H9 (cell line): ENCODE results near the gene NEB. TPM values are rescaled to one million over a fixed set of nuclear protein-coding genes. Genes with fewer than 3 reads are reported as not detected.

Source experiments
- DNase-seq: peaks from one replicate; pipeline ENCODE4 v3.0.0-alpha.2; 2017
- H2AFZ ChIP-seq: one replicate; pipeline ENCODE4 v1.6.1; 2013; ENCODE audit warnings: mild to moderate bottlenecking, low read length, control low read depth, moderate library complexity
- H2AK5ac ChIP-seq: 2 replicates; pipeline ENCODE4 v1.6.1; 2013; ENCODE audit warnings: low read length, control low read depth, mixed read lengths; ENCODE audit not compliant: insufficient read length
- H2BK120ac ChIP-seq: one replicate; pipeline ENCODE4 v1.6.1; 2013; ENCODE audit warnings: low read depth, mild to moderate bottlenecking, low read length, control low read depth, inconsistent platforms; ENCODE audit not compliant: poor library complexity, severe bottlenecking
- H2BK12ac ChIP-seq: 2 replicates; pipeline ENCODE4 v1.6.1; 2013; ENCODE audit warnings: low read length, control low read depth, mixed read lengths, low read depth; ENCODE audit not compliant: insufficient read length
- H2BK15ac ChIP-seq: 2 replicates; pipeline ENCODE4 v1.6.1; 2013; ENCODE audit warnings: low read depth, low read length, control low read depth
- H2BK20ac ChIP-seq: one replicate; pipeline ENCODE4 v1.6.1; 2013; ENCODE audit warnings: low read depth, mild to moderate bottlenecking, low read length, control low read depth, inconsistent platforms; ENCODE audit not compliant: poor library complexity, severe bottlenecking
- H2BK5ac ChIP-seq: 2 replicates; pipeline ENCODE4 v1.6.1; 2013; ENCODE audit warnings: low read length, control low read depth, mixed read lengths; ENCODE audit not compliant: insufficient read length
- H3K14ac ChIP-seq: 2 replicates; pipeline ENCODE4 v1.6.1; 2013; ENCODE audit warnings: low read length, control low read depth; ENCODE audit not compliant: insufficient read depth
- H3K18ac ChIP-seq: 2 replicates; pipeline ENCODE4 v1.6.1; 2013; ENCODE audit warnings: low read depth, mild to moderate bottlenecking, mixed read lengths, low read length, control low read depth; ENCODE audit not compliant: insufficient read length
- H3K23ac ChIP-seq: 2 replicates; pipeline ENCODE4 v1.6.1; 2013; ENCODE audit warnings: low read length, control low read depth, mixed read lengths, low read depth; ENCODE audit not compliant: insufficient read length
- H3K23me2 ChIP-seq: 2 replicates; pipeline ENCODE4 v1.6.1; 2013; ENCODE audit warnings: low read depth, mild to moderate bottlenecking, mixed read lengths, low read length, control low read depth; ENCODE audit not compliant: insufficient read length, poor library complexity, severe bottlenecking
- H3K27ac ChIP-seq: 2 replicates; pipeline ENCODE4 v1.5.1; 2013; ENCODE audit warnings: low read length, control low read depth, mixed read lengths, low read depth; ENCODE audit not compliant: insufficient read length
- H3K27me3 ChIP-seq: 2 replicates; pipeline ENCODE4 v1.6.1; 2013; ENCODE audit warnings: low read length, control low read depth, inconsistent platforms; ENCODE audit not compliant: insufficient read depth
- H3K4ac ChIP-seq: 2 replicates; pipeline ENCODE4 v1.6.1; 2013; ENCODE audit warnings: low read depth, mild to moderate bottlenecking, control low read depth, inconsistent platforms, low read length, moderate library complexity
- H3K4me1 ChIP-seq: 2 replicates; pipeline ENCODE4 v1.6.1; 2013; ENCODE audit warnings: low read length, control low read depth, inconsistent platforms; ENCODE audit not compliant: insufficient read depth
- H3K4me2 ChIP-seq: 2 replicates; pipeline ENCODE4 v1.6.1; 2013; ENCODE audit warnings: low read length, control low read depth, mixed read lengths; ENCODE audit not compliant: insufficient read length, insufficient read depth
- H3K56ac ChIP-seq: 2 replicates; pipeline ENCODE4 v1.6.1; 2013; ENCODE audit warnings: low read depth, mild to moderate bottlenecking, mixed read lengths, low read length, control low read depth; ENCODE audit not compliant: insufficient read length
- H3K79me1 ChIP-seq: 2 replicates; pipeline ENCODE4 v1.6.1; 2013; ENCODE audit warnings: low read depth, mild to moderate bottlenecking, moderate library complexity, low read length, control low read depth, inconsistent platforms; ENCODE audit not compliant: insufficient read depth, poor library complexity, severe bottlenecking
- H3K79me2 ChIP-seq: 2 replicates; pipeline ENCODE4 v1.6.1; 2013; ENCODE audit warnings: low read length, control low read depth, inconsistent platforms; ENCODE audit not compliant: insufficient read depth
- H3K9ac ChIP-seq: 2 replicates; pipeline ENCODE4 v1.6.1; 2013; ENCODE audit warnings: low read length, control low read depth, mixed read lengths; ENCODE audit not compliant: insufficient read length; ENCODE audit errors: extremely low read depth
- H3K9me3 ChIP-seq: one replicate; pipeline ENCODE4 v1.6.1; 2013; ENCODE audit warnings: low read depth, low read length, inconsistent platforms; ENCODE audit not compliant: control insufficient read depth
- H3T11ph ChIP-seq: one replicate; pipeline ENCODE4 v1.6.1; 2013; ENCODE audit warnings: mild to moderate bottlenecking, low read length, control low read depth, inconsistent platforms
- H4K20me1 ChIP-seq: one replicate; pipeline ENCODE4 v1.6.1; 2013; ENCODE audit not compliant: control insufficient read depth, insufficient read length, insufficient read depth
- H4K5ac ChIP-seq: 2 replicates; pipeline ENCODE4 v1.6.1; 2013; ENCODE audit warnings: low read depth, mild to moderate bottlenecking, mixed read lengths, low read length, control low read depth; ENCODE audit not compliant: insufficient read length
- H4K8ac ChIP-seq: replicated peaks from 2 replicates; pipeline ENCODE4 v1.6.1; 2013; ENCODE audit warnings: low read length, control low read depth, mixed read lengths, low read depth; ENCODE audit not compliant: insufficient read length
- H4K91ac ChIP-seq: 2 replicates; pipeline ENCODE4 v1.6.1; 2013; ENCODE audit warnings: low read depth, mild to moderate bottlenecking, moderate library complexity, mixed read lengths, low read length, control low read depth; ENCODE audit not compliant: insufficient read length
- H3K27ac Mint-ChIP-seq, 3 experiments: 2 replicates in 2 of 3; 3 replicates in 1 of 3; pipeline ENCODE4 v1.8.0; 2020 to 2021; ENCODE audit warnings: mixed read lengths in 3 of 3, mild to moderate bottlenecking in 1 of 3, moderate library complexity in 1 of 3
- H3K27me3 Mint-ChIP-seq: 2 replicates; pipeline ENCODE4 v1.8.0; 2021; ENCODE audit warnings: low read depth, mild to moderate bottlenecking, moderate library complexity, mixed read lengths
- H3K36me3 Mint-ChIP-seq, 3 experiments: 2 replicates in 2 of 3; 3 replicates in 1 of 3; pipeline ENCODE4 v1.8.0; 2020 to 2021; ENCODE audit warnings: low read depth in 3 of 3, mixed read lengths in 3 of 3; ENCODE audit not compliant: insufficient read depth in 1 of 3
- H3K4me1 Mint-ChIP-seq, 2 experiments: 2 replicates each; pipeline ENCODE4 v1.8.0; 2020; ENCODE audit warnings: mixed read lengths in 2 of 2
- H3K4me3 Mint-ChIP-seq, 2 experiments: 2 replicates in 1 of 2; 3 replicates in 1 of 2; pipeline ENCODE4 v1.8.0; 2020 to 2021; ENCODE audit warnings: mild to moderate bottlenecking in 2 of 2, mixed read lengths in 2 of 2, moderate library complexity in 1 of 2
- H3K9me3 Mint-ChIP-seq, 2 experiments: 2 replicates in 1 of 2; 3 replicates in 1 of 2; pipeline ENCODE4 v1.8.0; 2020; ENCODE audit warnings: mild to moderate bottlenecking in 2 of 2, mixed read lengths in 2 of 2, moderate library complexity in 1 of 2
- WGBS: extraction: QIAGEN DNeasy Blood & Tissue Kit; methylation state at CpG from one replicate; pipeline ENCODE4 v1.1.7; 2013; ENCODE audit warnings: missing lambda C conversion rate, low lambda C conversion rate, mixed read lengths; ENCODE audit not compliant: insufficient read length; ENCODE audit errors: extremely low coverage; 5-methylcytosine and 5-hydroxymethylcytosine counted together
- total RNA-seq: library from RNA; stranded (reverse); gene quantifications from 2 replicates; pipeline ENCODE4 v1.2.1, GENCODE V29; 2021
- TF ChIP-seq, protein P1 (sequence below): fragments of 200-600 bp; sonication (generic); conservative IDR thresholded peaks from 3 replicates; pipeline ENCODE4 v1.8.0; 2021; ENCODE audit warnings: antibody characterized with exemption, mild to moderate bottlenecking

The NEB gene
- total RNA-seq, 1 experiment from 2014 or later: 0.98 TPM

DNA sequence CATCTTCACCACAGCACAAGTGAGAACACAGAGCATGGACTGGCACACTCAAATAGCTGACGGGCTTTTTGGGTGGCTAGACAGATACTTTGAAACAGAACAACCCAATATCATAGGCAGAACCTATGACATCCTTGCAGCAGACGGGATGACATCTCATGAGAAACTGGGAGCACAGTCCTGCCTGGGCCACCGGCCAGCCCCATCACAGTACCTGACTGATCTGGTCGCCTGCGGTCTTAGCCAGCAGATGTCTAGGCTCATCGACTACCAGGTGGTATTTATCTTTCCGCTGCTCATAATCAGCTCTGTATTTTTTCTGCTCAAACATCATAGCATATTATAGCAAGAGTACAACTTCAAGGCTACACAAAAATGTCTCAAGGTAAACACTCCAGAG lies 200.3 kb downstream of the NEB start:
- Histone ChIP-seq H3K56ac (no peak overlapping the region), H3K79me2 (no peaks in the 10 kb centered on the region), H2BK20ac (no peak overlapping the region), H2AK5ac (no peak overlapping the region), H4K5ac (no peak overlapping the region), H3K23me2 (no peaks in the 10 kb centered on the region), H4K20me1 (no peaks in the 10 kb centered on the region), H3K27me3 (no peaks in the 10 kb centered on the region), H2BK15ac (no peak overlapping the region), H2BK5ac (no peak overlapping the region), H3K9ac (no peak overlapping the region), H3T11ph (no peak overlapping the region), H3K79me1 (no peaks in the 10 kb centered on the region), H3K4ac (no peak overlapping the region), H3K23ac (no peak overlapping the region), H2BK12ac (no peak overlapping the region), H4K8ac (no peak overlapping the region), H3K4me1 (no peaks in the 10 kb centered on the region), H2BK120ac (no peak overlapping the region), H4K91ac (no peak overlapping the region), H3K18ac (no peak overlapping the region), H3K14ac (no peak overlapping the region), H3K9me3 (no peaks in the 10 kb centered on the region), H3K27ac (no peak overlapping the region), H2AFZ (no peak overlapping the region), H3K4me2 (no peak overlapping the region)
- no peaks in the 10 kb centered on the region for H3K9me3 Mint-ChIP-seq
- H3K27me3 Mint-ChIP-seq: no peaks in the 10 kb centered on the region
- no peak overlapping the region for H3K4me3 Mint-ChIP-seq
- no peak overlapping the region; a peak in 1 of 7 replicates for H3K27ac Mint-ChIP-seq
- TF ChIP-seq, protein P1, sequence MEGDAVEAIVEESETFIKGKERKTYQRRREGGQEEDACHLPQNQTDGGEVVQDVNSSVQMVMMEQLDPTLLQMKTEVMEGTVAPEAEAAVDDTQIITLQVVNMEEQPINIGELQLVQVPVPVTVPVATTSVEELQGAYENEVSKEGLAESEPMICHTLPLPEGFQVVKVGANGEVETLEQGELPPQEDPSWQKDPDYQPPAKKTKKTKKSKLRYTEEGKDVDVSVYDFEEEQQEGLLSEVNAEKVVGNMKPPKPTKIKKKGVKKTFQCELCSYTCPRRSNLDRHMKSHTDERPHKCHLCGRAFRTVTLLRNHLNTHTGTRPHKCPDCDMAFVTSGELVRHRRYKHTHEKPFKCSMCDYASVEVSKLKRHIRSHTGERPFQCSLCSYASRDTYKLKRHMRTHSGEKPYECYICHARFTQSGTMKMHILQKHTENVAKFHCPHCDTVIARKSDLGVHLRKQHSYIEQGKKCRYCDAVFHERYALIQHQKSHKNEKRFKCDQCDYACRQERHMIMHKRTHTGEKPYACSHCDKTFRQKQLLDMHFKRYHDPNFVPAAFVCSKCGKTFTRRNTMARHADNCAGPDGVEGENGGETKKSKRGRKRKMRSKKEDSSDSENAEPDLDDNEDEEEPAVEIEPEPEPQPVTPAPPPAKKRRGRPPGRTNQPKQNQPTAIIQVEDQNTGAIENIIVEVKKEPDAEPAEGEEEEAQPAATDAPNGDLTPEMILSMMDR: no peak
- no peak for DNase-seq
- no peaks in the 10 kb centered on the region for H3K36me3 Mint-ChIP-seq
- WGBS: no CpG with 5 or more reads among the region's 7 CpGs
- no peaks in the 10 kb centered on the region for H3K4me1 Mint-ChIP-seq
